WERI-Rb-1 (cell line): ENCODE results near the gene KDR.

Source experiments
- DNase-seq: peaks from one replicate; pipeline ENCODE4 v3.0.0-alpha.2; 2020
- H3K27ac ChIP-seq: fragments of 250-450 bp; sonication (Bioruptor Pico); 2 replicates; pipeline ENCODE4 v1.5.1; 2020; ENCODE audit warnings: mild to moderate bottlenecking, moderate library complexity
- H3K27me3 ChIP-seq: fragments of 250-450 bp; sonication (Bioruptor Pico); 2 replicates; pipeline ENCODE4 v1.5.1; 2021; ENCODE audit warnings: mild to moderate bottlenecking, low read depth, moderate library complexity; ENCODE audit not compliant: insufficient read depth, severe bottlenecking
- H3K36me3 ChIP-seq: fragments of 250-450 bp; sonication (Bioruptor Pico); 2 replicates; pipeline ENCODE4 v1.5.1; 2020; ENCODE audit warnings: mild to moderate bottlenecking, moderate library complexity
- H3K4me3 ChIP-seq: 2 replicates; pipeline ENCODE4 v1.5.1; 2011; ENCODE audit warnings: low read depth, mild to moderate bottlenecking, control low read depth, low read length
- H3K9me3 ChIP-seq: fragments of 250-450 bp; sonication (Bioruptor Pico); 2 replicates; pipeline ENCODE4 v1.5.1; 2021; ENCODE audit warnings: mild to moderate bottlenecking, moderate library complexity; ENCODE audit not compliant: severe bottlenecking
- TF ChIP-seq, protein P1 (sequence below): IDR thresholded peaks from 2 replicates; pipeline ENCODE4 v1.5.1; 2011; ENCODE audit warnings: low read depth, mild to moderate bottlenecking, control low read depth, inconsistent platforms, low read length

The KDR gene

DNA sequence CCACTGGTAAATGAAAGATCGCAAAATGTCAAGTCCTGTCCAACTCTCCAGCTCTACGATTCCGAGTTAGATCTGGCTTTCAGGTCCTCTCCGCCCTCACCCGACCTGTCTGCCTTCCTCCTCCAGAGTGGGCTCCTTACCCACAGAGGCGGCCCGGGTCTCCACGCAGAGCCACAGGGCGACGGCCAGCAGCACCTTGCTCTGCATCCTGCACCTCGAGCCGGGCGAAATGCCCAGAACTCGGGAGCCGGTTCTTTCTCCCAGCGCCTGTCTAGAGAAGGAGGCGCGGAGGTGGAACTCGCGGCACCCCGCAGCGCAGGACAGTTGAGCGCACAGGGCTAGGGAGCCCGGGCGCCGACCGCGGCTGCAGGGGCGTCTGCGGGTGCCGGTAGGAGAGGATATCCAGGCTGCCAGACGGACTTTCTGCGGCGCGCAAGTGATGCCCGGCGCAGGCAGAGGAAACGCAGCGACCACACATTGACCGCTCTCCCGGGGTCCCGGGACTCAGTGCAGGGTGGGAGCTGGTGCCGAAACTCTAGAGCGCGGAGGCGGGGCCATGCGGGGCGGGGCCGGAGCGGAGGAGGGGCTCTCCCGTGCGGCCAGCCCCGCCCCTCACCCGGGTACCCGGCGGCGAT is at the start of gene KDR:
KDR (minus strand) TSS at position 509 of the 635 bp plus-strand sequence; CDS start at position 207, 302 bp downstream.
- H3K27ac ChIP-seq = no peak within 1 kb of the TSS
- H3K36me3 ChIP-seq = no peaks in the 10 kb centered on the region
- H3K4me3 ChIP-seq = no peak within 1 kb of the TSS
- DNase-seq = no peak
- H3K9me3 ChIP-seq = no peaks in the 10 kb centered on the region
- TF ChIP-seq, protein P1, sequence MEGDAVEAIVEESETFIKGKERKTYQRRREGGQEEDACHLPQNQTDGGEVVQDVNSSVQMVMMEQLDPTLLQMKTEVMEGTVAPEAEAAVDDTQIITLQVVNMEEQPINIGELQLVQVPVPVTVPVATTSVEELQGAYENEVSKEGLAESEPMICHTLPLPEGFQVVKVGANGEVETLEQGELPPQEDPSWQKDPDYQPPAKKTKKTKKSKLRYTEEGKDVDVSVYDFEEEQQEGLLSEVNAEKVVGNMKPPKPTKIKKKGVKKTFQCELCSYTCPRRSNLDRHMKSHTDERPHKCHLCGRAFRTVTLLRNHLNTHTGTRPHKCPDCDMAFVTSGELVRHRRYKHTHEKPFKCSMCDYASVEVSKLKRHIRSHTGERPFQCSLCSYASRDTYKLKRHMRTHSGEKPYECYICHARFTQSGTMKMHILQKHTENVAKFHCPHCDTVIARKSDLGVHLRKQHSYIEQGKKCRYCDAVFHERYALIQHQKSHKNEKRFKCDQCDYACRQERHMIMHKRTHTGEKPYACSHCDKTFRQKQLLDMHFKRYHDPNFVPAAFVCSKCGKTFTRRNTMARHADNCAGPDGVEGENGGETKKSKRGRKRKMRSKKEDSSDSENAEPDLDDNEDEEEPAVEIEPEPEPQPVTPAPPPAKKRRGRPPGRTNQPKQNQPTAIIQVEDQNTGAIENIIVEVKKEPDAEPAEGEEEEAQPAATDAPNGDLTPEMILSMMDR = no peak
- H3K27me3 ChIP-seq = peaks cover 68% of the 10 kb centered on the region

GRCh38 chr4:55173580-55173979 is 48.2 kb upstream of the KDR start:
- DNase-seq = no peak
- Histone ChIP-seq H3K27ac (no peak overlapping the region), H3K9me3 (no peaks in the 10 kb centered on the region), H3K27me3 (peaks cover 65% of the 10 kb centered on the region), H3K36me3 (no peaks in the 10 kb centered on the region), H3K4me3 (no peak overlapping the region)
- TF ChIP-seq, protein P1 = no peak

GRCh38 chr4:55172694-55173287 is 47.4 kb upstream of the KDR start:
- no peak overlapping the region for H3K4me3 ChIP-seq
- H3K9me3 ChIP-seq = no peaks in the 10 kb centered on the region
- H3K36me3 ChIP-seq = no peaks in the 10 kb centered on the region
- no peak overlapping the region for H3K27ac ChIP-seq
- DNase-seq = no peak
- TF ChIP-seq, protein P1 = no peak
- H3K27me3 ChIP-seq = peaks cover 58% of the 10 kb centered on the region

GRCh38 chr4:55170462-55170861 is 45.1 kb upstream of the KDR start:
- H3K27me3 ChIP-seq = peaks cover 44% of the 10 kb centered on the region
- TF ChIP-seq, protein P1 = no peak
- DNase-seq = no peak
- no peaks in the 10 kb centered on the region for H3K9me3 ChIP-seq
- no peak overlapping the region for H3K4me3 ChIP-seq
- H3K36me3 ChIP-seq = no peaks in the 10 kb centered on the region
- no peak overlapping the region for H3K27ac ChIP-seq

DNA sequence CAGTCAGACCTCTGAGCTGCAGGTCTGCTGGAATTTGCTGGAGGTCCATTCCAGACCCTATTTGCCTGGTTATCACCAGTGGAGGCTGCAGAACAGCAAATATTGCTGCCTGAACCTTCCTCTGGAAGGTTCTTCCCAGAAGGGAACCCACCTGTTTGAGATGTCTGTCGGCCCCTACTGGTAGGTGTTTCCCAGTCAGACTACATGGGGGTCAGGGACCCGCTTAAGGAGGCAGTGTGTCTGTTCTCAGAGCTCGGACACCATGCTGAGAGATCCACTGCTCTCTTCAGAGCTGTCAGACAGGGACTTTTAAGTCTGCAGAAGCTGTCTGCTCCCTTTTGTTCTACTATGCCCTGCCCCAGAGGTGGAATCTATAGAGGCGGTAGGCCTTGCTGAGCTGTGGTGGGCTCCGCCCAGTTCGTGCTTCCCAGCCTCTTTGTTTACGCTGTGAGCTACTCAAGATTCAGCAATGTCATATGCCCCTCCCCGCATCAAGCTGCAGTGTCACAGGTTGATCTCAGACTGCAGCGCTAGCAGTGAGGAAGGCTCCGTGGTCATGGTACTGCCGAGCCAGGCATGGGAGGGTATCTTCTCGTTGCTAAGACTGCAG is 44.1 kb upstream of the KDR start:
- H3K4me3 ChIP-seq = no peak overlapping the region
- no peak for DNase-seq
- H3K36me3 ChIP-seq = no peaks in the 10 kb centered on the region
- H3K27me3 ChIP-seq = peaks cover 41% of the 10 kb centered on the region
- H3K27ac ChIP-seq = no peak overlapping the region
- H3K9me3 ChIP-seq = no peaks in the 10 kb centered on the region
- TF ChIP-seq, protein P1 = no peak
